A673 (cell line): ENCODE data around the gene HERC2. TPM values are rescaled to one million over a fixed set of nuclear protein-coding genes. Genes with fewer than 3 reads are reported as not detected.

Source experiments
- BruUV-seq: library from RNA; stranded (reverse); fragments of 400-500 nt; replicated peaks from 2 replicates; lab custom pipeline; 2021; lab: Mats Ljungman, UMichigan
- CTCF ChIA-PET: fragments of 300-600 bp; sonication (Branson Sonifier 250); formaldehyde crosslinking; loops from one replicate; lab custom pipeline; 2022; ENCODE audit warnings: antibody characterized with exemption; lab: Charles Lee
- POLR2A ChIA-PET: fragments of 300-600 bp; sonication (Branson Sonifier 250); formaldehyde crosslinking; loops from one replicate; lab custom pipeline; 2022; ENCODE audit warnings: antibody characterized with exemption; ENCODE audit not compliant: low non-redundant PET; lab: Charles Lee
- DNase-seq: peaks from one replicate; pipeline ENCODE4 v3.0.0-alpha.2; 2015; ENCODE audit warnings: low spot score
- H3K27ac ChIP-seq: fragments of 200-600 bp; sonication (generic); 2 replicates; pipeline ENCODE4 v1.5.1; 2016; ENCODE audit warnings: mixed run types, low read depth, mild to moderate bottlenecking, mixed read lengths, antibody characterized with exemption, low read length; ENCODE audit not compliant: poor library complexity, severe bottlenecking
- H3K27me3 ChIP-seq: fragments of 200-600 bp; sonication (generic); replicated peaks from 2 replicates; pipeline ENCODE4 v1.6.1; 2017; ENCODE audit warnings: mixed run types, low read depth, mild to moderate bottlenecking, mixed read lengths, antibody characterized with exemption, low read length; ENCODE audit not compliant: insufficient read depth, poor library complexity
- H3K36me3 ChIP-seq: fragments of 200-600 bp; sonication (generic); 2 replicates; pipeline ENCODE4 v1.6.1; 2016; ENCODE audit warnings: mixed run types, mild to moderate bottlenecking, mixed read lengths, antibody characterized with exemption, low read length; ENCODE audit not compliant: insufficient read depth, poor library complexity, severe bottlenecking
- H3K4me1 ChIP-seq: fragments of 200-600 bp; sonication (generic); 2 replicates; pipeline ENCODE4 v1.6.1; 2017; ENCODE audit warnings: mixed run types, mild to moderate bottlenecking, mixed read lengths, antibody characterized with exemption, low read length; ENCODE audit not compliant: insufficient read depth, poor library complexity, severe bottlenecking
- H3K4me3 ChIP-seq: fragments of 200-600 bp; sonication (generic); 2 replicates; pipeline ENCODE4 v1.5.1; 2016; ENCODE audit warnings: low read depth, mixed run types, mild to moderate bottlenecking, mixed read lengths, low read length; ENCODE audit not compliant: poor library complexity, severe bottlenecking
- H3K9me3 ChIP-seq: fragments of 200-600 bp; sonication (generic); 2 replicates; pipeline ENCODE4 v1.6.1; 2016; ENCODE audit warnings: mixed run types, low read depth, mild to moderate bottlenecking, mixed read lengths, antibody characterized with exemption, low read length; ENCODE audit not compliant: poor library complexity, severe bottlenecking
- EZH2 ChIP-seq: fragments of 200-600 bp; sonication (generic); IDR thresholded peaks from 2 replicates; pipeline ENCODE4 v1.6.1; 2017; ENCODE audit warnings: borderline replicate concordance, low read depth, mild to moderate bottlenecking, mixed read lengths, antibody characterized with exemption, low read length; ENCODE audit not compliant: poor library complexity, severe bottlenecking
- intact Hi-C: fragments of 100-400 bp; cut with micrococcal nuclease; formaldehyde crosslinking; loops from one replicate; pipeline ENCODE4 v1.10.0; 2022; ENCODE audit not compliant: unreplicated experiment
- total RNA-seq: library from RNA; stranded (reverse); gene quantifications from 2 replicates; pipeline ENCODE4 v1.2.3, GENCODE V29; 2021
- TF ChIP-seq, protein P1 (sequence below): fragments of 300-800, 200-600 bp; sonication (generic); conservative IDR thresholded peaks from 2 replicates; pipeline ENCODE4 v1.5.1; 2017; ENCODE audit warnings: low read depth, mild to moderate bottlenecking, antibody characterized with exemption, low read length, moderate library complexity, mixed read lengths

Gene HERC2
- total RNA-seq, 1 experiment from 2014 or later, result 86.1 TPM

GRCh38 chr15:28098766-28099554 is 223.0 kb downstream of the HERC2 start, which contains the start of gene OCA2:
TSS of gene OCA2 (minus strand) at chr15:28099315. CDS start at chr15:28081874, 17,441 bp downstream.
- no TSS peak for BruUV-seq
- CTCF ChIA-PET, result interaction anchor here (0.9 to 1.2 kb wide), 3 partner anchors 14 to 1208 kb away, joined by 3 to 9 read pairs (median 4); no protein-coding TSS in a partner anchor
- Histone ChIP-seq H3K36me3 (no peaks in the 10 kb centered on the region), H3K27ac (no peak within 1 kb of the TSS), H3K4me3 (peak within 1 kb of the TSS; percentile 37), H3K4me1 (peaks cover 9% of the 10 kb centered on the region), H3K9me3 (no peaks in the 10 kb centered on the region), H3K27me3 (peaks cover 19% of the 10 kb centered on the region)
- peak; percentile 75 for DNase-seq
- intact Hi-C loops, result no loop called here
- POLR2A ChIA-PET, result no interaction called here
- no peak for TF ChIP-seq EZH2
- TF ChIP-seq, protein P1, sequence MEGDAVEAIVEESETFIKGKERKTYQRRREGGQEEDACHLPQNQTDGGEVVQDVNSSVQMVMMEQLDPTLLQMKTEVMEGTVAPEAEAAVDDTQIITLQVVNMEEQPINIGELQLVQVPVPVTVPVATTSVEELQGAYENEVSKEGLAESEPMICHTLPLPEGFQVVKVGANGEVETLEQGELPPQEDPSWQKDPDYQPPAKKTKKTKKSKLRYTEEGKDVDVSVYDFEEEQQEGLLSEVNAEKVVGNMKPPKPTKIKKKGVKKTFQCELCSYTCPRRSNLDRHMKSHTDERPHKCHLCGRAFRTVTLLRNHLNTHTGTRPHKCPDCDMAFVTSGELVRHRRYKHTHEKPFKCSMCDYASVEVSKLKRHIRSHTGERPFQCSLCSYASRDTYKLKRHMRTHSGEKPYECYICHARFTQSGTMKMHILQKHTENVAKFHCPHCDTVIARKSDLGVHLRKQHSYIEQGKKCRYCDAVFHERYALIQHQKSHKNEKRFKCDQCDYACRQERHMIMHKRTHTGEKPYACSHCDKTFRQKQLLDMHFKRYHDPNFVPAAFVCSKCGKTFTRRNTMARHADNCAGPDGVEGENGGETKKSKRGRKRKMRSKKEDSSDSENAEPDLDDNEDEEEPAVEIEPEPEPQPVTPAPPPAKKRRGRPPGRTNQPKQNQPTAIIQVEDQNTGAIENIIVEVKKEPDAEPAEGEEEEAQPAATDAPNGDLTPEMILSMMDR, result peak; percentile 54

- Histone ChIP-seq H3K4me3 (no peak overlapping the region), H3K9me3 (no peaks in the 10 kb centered on the region)
Measured at GRCh38 chr15:28098360-28098765, 223.6 kb downstream of the HERC2 start.

GRCh38 chr15:28097656-28098359 is 224.2 kb downstream of the HERC2 start:
- no peaks in the 10 kb centered on the region for H3K9me3 ChIP-seq
- no peaks in the 10 kb centered on the region for H3K36me3 ChIP-seq
- peaks cover 19% of the 10 kb centered on the region for H3K27me3 ChIP-seq
- CTCF ChIA-PET, result interaction anchor here (1.2 kb wide), 1 partner anchor 12 kb away, joined by 3 read pairs; no protein-coding TSS in a partner anchor
- no peak overlapping the region for H3K4me3 ChIP-seq
- DNase-seq, result no peak
- BruUV-seq, result no TSS peak
- no peak overlapping the region for H3K27ac ChIP-seq
- no peak for TF ChIP-seq EZH2
- TF ChIP-seq, protein P1, result no peak
- H3K4me1 ChIP-seq, result peaks cover 9% of the 10 kb centered on the region
- POLR2A ChIA-PET, result no interaction called here
- intact Hi-C loops, result no loop called here

More at GRCh38 chr15:28098360-28098765, 223.6 kb downstream of the HERC2 start:
- CTCF ChIA-PET, result interaction anchor here (1.2 kb wide), 1 partner anchor 13 kb away, joined by 3 read pairs; no protein-coding TSS in a partner anchor
- DNase-seq, result no peak
- Histone ChIP-seq H3K27ac (no peak overlapping the region), H3K4me1 (peaks cover 9% of the 10 kb centered on the region), H3K27me3 (peaks cover 19% of the 10 kb centered on the region), H3K36me3 (no peaks in the 10 kb centered on the region)
- intact Hi-C loops, result no loop called here
- no TSS peak for BruUV-seq
- no peak for TF ChIP-seq EZH2
- TF ChIP-seq, protein P1, result no peak
- POLR2A ChIA-PET, result no interaction called here
